ENCODE measurements around the gene NPIPB2. TPM values are rescaled to one million over a fixed set of nuclear protein-coding genes. Genes with fewer than 3 reads are reported as not detected.
"Not testable (repeated sequence)": the region's sequence is repeated elsewhere in the genome, so short reads cannot be mapped to it uniquely, and the experiment has no call there.

The NPIPB2 gene
- polyA plus RNA-seq, 3 donors: 4.1 to 14.8 (median 5.4) TPM

GRCh38 chr16:11964761-11965551, 23.1 kb upstream of the NPIPB2 start, which contains the start of gene TNFRSF17:
Gene TNFRSF17, plus strand, starts transcription at chr16:11965210. Its CDS starts 115 bp downstream, at chr16:11965325.
- no peak for DNase-seq (ENCODE audit: extremely low read depth in 1 of 11, low read depth in 9 of 11, low spot score in 4 of 11)

DNA sequence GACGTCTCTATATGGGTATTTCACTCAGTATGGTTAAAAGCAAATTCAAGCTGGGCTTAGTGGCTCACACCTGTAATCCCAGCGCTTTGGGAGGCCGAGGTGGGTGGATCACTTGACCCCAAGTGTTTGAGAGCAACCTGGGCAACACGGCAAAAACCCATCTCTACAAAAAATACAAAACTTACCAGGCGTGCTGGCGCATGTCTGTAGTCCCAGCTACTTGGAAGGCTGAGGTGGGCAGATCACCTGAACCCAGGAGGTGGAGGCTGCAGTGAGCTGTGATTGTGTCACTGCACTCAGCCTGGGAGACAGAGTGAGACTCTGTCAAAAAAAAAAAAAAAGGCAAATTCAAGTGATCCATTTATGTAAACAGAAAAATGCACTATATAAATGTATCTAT, 21.9 kb upstream of the NPIPB2 start:
- no peak for DNase-seq (ENCODE audit: extremely low read depth in 1 of 11, low read depth in 9 of 11, low spot score in 4 of 11)

DNA sequence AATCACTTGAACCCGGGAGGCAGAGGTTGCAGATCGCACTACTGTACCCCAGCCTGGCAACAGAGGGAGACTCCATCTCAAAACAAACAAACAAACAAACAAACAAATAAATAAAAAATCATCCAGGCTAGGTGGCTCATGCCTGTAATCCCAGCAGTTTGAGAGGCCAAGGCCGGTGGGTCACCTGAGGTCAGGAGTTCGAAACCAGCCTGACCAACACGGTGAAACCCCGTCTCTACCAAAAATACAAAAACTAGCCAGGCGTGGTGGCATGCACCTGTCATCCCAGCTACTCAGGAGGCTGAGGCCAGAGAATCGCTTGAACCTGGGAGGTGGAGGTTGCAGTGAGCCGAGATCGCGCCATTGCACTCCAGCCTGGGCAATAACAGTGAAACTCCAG, 21.1 kb upstream of the NPIPB2 start:
- not testable (repeated sequence) for DNase-seq (ENCODE audit: extremely low read depth in 1 of 11, low read depth in 9 of 11, low spot score in 4 of 11)

DNA sequence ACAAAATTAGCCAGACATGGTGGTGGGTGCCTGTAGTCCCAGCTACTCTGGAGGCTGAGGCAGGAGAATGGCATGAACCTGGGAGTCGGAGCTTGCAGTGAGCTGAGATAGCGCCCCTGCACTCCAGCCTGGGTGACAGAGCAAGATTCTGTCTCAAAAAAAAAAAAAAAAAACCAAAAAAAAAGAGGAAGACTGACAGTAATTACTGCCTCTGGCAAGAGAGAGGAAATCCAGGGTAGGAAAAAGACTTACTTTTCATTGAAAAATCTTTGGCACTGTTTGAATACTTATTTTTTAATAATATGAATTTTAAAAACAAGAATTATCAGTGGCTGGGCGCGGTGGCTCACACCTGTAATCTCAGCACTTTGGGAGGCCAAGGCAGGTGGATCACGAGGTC, 20.6 kb upstream of the NPIPB2 start:
- not testable (repeated sequence) for DNase-seq (ENCODE audit: extremely low read depth in 1 of 11, low read depth in 9 of 11, low spot score in 4 of 11)

GRCh38 chr16:11957591-11958395, 15.9 kb upstream of the NPIPB2 start:
- no peak for DNase-seq (ENCODE audit: extremely low read depth in 1 of 11, low read depth in 9 of 11, low spot score in 4 of 11)

DNA sequence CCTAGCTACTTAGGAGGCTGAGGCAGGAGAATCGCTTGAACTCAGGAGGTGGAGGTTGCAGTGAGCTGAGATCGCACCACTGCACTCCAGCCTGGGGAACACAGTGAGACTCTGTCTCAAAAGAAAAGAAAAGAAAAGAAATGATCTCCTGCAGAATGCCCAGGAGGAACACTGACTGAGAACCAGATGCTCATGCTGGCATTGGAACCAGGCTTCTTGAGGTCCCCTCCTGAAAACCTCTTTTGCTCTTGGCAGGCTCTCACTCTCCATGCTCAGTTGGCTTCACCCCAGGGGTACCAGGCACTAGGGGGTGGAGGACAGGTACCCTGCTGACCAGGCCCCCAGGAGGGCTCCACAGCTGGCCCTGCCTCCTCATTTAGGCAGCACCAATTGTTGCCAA, 14.7 kb upstream of the NPIPB2 start:
- no peak for DNase-seq (ENCODE audit: extremely low read depth in 1 of 11, low read depth in 9 of 11, low spot score in 4 of 11)

GRCh38 chr16:11955713-11956123, 13.9 kb upstream of the NPIPB2 start:
- DNase-seq (ENCODE audit: extremely low read depth in 1 of 11, low read depth in 9 of 11, low spot score in 4 of 11): no peak

GRCh38 chr16:11953576-11953975, 11.7 kb upstream of the NPIPB2 start:
- DNase-seq (ENCODE audit: extremely low read depth in 1 of 11, low read depth in 9 of 11, low spot score in 4 of 11): not testable (repeated sequence)

DNA sequence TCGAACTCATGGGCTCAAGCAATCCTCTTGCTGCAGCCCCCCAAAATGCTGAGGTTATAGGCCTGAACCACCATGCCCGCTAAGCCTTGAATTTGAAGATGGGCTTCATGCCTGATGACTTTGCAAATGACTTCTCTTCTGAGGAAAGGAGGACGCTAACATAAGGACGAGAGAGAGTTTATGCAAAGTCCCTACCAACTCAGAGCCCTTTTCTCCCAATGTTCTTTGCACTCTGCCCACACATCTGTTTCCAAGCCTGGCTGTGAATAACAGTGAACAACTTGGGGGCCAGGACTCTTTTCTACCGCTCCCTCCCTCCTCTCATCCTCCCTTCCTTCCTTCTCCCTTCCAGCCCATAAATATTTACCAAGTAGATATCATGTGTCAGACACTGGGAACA, 8.5 kb upstream of the NPIPB2 start:
- DNase-seq (ENCODE audit: extremely low read depth in 1 of 11, low read depth in 9 of 11, low spot score in 4 of 11): no peak

GRCh38 chr16:11949527-11949926, 7.7 kb upstream of the NPIPB2 start:
- peak in 3 of 11 donors; percentile 15 to 38 (median 26) for DNase-seq (ENCODE audit: extremely low read depth in 1 of 11, low read depth in 9 of 11, low spot score in 4 of 11)

GRCh38 chr16:11948819-11949218, 7.0 kb upstream of the NPIPB2 start:
- DNase-seq (ENCODE audit: extremely low read depth in 1 of 11, low read depth in 9 of 11, low spot score in 4 of 11): no peak

GRCh38 chr16:11946433-11946832, 4.6 kb upstream of the NPIPB2 start:
- no peak for DNase-seq (ENCODE audit: extremely low read depth in 1 of 11, low read depth in 9 of 11, low spot score in 4 of 11)

- DNase-seq (ENCODE audit: extremely low read depth in 1 of 11, low read depth in 9 of 11, low spot score in 4 of 11): not testable (repeated sequence)
These were observed 14.5 kb downstream of the NPIPB2 start for GRCh38 chr16:11927350-11927749.

DNA sequence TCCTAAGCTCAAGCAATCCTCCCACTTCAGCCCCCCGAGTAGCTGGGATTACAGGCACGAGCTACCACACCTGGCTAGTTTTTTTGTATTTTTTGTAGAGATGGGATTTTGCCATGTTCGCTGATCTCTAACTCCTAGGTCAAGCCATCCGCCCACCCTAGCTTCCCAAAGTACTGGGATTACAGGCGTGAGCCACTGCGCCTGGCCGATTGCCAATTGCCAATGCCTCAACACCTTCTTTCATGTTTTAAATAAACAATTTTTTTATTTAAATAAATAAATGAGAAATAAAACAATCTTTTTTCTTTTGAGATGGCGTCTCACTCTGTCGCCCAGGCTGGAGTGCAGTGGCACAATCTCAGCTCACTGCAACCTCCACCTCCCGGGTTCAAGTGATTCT, 17.8 kb downstream of the NPIPB2 start:
- DNase-seq (ENCODE audit: extremely low read depth in 1 of 11, low read depth in 9 of 11, low spot score in 4 of 11): not testable (repeated sequence)

DNA sequence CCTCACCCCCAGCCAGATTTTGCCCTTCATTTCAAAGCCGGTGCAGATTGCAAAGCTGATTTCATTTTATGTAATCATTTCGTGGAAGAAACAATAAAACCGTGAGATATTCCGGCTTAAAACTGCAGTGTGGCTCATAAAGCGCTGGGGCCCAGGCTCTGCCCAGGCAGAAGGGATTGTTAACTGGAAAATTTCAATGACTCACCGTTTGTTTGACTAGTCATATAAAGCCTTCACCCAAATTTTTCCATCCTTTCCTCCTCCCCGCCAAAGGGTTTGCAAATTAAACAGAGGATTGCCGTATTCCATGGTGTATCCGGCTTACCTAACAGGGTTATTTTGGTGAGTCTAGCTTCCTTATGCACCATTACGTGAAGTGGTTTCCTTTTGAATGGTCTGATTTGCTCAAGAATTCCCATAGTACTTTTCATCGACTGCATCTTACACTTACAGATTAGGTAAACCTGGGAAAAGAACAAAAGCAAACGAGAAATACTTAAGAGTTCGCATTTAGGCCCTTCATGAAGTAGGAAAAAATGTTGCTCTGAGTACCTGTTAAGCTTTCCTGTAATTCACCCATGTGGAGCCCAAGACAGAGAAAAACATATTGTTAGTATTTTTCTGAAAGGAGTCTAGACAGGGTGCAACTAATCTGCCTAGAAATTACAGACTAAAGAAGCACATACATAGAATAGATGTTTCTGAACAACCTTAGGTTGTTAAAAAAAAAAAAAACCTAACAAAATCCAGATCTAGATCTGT, 25.1 kb downstream of the NPIPB2 start:
- no peak for DNase-seq (ENCODE audit: extremely low read depth in 1 of 11, low read depth in 9 of 11, low spot score in 4 of 11)

DNA sequence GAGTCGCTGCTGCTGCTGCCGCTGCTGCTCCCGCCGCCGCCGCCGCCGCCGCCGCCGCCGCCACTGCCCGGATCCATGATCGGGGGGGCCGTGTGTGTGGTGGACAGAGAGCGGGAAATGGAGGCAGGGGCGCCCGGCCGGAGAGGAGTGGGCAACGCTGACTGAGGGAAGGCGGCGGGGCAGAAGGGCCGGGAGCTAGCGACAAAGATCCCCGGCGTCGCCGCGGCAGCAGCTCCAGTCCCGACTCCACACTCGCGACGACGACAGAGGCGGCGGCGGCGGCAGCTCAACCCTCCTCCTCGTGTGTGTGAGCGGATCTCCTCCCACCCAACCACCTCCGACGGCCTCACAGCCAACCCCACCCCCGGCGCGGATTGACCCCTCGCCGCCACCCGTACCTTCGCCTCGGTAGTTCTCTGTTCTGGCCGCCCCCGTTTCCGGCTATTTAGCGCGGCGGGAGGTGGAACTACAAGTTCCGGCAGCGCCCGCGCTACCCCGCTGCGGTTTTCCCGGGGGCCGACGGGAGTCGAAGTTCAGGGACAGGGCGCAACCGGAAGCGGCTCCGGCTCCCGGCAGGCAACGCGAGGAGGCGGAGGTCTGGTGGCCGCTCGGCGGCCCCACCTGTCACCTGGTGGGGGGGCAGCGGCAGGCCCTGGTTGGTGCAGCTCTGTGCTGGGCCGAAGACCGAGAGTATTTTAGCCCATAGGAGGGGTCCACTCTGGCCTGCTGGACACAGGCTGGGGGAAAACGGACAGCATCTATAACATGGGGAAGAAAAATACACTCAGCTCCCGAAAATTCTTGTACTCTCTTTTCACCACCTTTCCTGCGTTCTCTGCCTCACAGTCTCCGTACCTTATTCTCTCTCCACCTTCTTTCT, 26.0 kb downstream of the NPIPB2 start, which contains the start of gene GSPT1:
TSS of gene GSPT1 (minus strand) at position 313 of the 880 bp plus-strand sequence. CDS start at position 77, 236 bp downstream.
- peak; percentile 92 to 99 (median 98) for DNase-seq (ENCODE audit: extremely low read depth in 1 of 11, low read depth in 9 of 11, low spot score in 4 of 11)

DNA sequence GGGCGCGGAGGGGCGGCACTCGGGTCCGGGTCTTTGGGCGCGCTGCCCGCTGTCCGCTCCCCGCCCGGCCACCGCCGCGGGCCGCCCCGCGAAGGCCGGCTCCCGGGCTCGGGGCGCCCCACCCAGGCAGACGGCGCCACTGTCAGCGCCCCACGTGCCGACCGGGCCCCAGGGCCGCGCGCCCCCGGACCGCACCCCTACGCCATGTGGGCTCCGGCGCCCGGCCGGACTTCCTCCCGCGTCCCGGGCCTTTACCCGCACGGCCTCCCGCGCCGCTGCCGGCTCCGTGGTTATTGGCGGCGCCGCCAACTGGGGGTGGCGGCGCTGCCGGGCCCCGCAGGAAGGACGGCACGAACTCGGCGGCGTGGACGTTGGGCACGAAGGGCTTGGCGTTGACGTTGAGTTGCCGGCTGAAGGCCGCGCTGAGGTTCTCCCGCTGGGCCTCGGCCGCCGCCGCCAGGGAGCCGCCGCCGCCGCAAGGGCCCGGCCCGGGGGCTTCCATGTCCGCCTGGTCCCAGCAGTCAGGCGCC, 26.7 kb downstream of the NPIPB2 start:
- DNase-seq (ENCODE audit: extremely low read depth in 1 of 11, low read depth in 9 of 11, low spot score in 4 of 11): no peak
